ENCODE results near the gene DGKZ.
"Not testable (repeated sequence)": the region's sequence is repeated elsewhere in the genome, so short reads cannot be mapped to it uniquely, and the experiment has no call there.

DGKZ gene

GRCh38 chr11:46372086-46372485 lies 24.8 kb downstream of the DGKZ start:
- TF ChIP-seq CTCF (IDR thresholded peaks at IDR 0.05; ENCODE audit: low read depth, low read length, missing control alignments), result no peak
- no peak for DNase-seq (ENCODE audit: extremely low read depth, low read depth)
- H3K4me3 ChIP-seq (replicated peaks; ENCODE audit: low read depth, low read length), result no peak overlapping the region

GRCh38 chr11:46372501-46372900 lies 25.2 kb downstream of the DGKZ start:
- not testable (repeated sequence) for DNase-seq (ENCODE audit: extremely low read depth, low read depth); H3K4me3 ChIP-seq (replicated peaks; ENCODE audit: low read depth, low read length)

GRCh38 chr11:46373787-46374740 lies 26.8 kb downstream of the DGKZ start:
- TF ChIP-seq CTCF (IDR thresholded peaks at IDR 0.05; ENCODE audit: low read depth, low read length, missing control alignments), result no peak
- no peak for DNase-seq (ENCODE audit: extremely low read depth, low read depth)
- H3K4me3 ChIP-seq (replicated peaks; ENCODE audit: low read depth, low read length), result no peak overlapping the region

GRCh38 chr11:46374815-46375214 lies 27.6 kb downstream of the DGKZ start:
- DNase-seq (ENCODE audit: extremely low read depth, low read depth), result no peak
- H3K4me3 ChIP-seq (replicated peaks; ENCODE audit: low read depth, low read length), result no peak overlapping the region
- no peak for TF ChIP-seq CTCF (IDR thresholded peaks at IDR 0.05; ENCODE audit: low read depth, low read length, missing control alignments)

- TF ChIP-seq CTCF (IDR thresholded peaks at IDR 0.05; ENCODE audit: low read depth, low read length, missing control alignments), result no peak
- DNase-seq (ENCODE audit: extremely low read depth, low read depth), result no peak
- no peak overlapping the region for H3K4me3 ChIP-seq (replicated peaks; ENCODE audit: low read depth, low read length)
These were observed 28.3 kb downstream of the DGKZ start for GRCh38 chr11:46375392-46376101.

- H3K4me3 ChIP-seq (replicated peaks; ENCODE audit: low read depth, low read length), result no peak overlapping the region
- DNase-seq (ENCODE audit: extremely low read depth, low read depth), result no peak
- no peak for TF ChIP-seq CTCF (IDR thresholded peaks at IDR 0.05; ENCODE audit: low read depth, low read length, missing control alignments)
These were observed 29.2 kb downstream of the DGKZ start for GRCh38 chr11:46376258-46377050.
